H1 (cell line): ENCODE measurements around the gene SLC25A53. TPM values are rescaled to one million over a fixed set of nuclear protein-coding genes. Genes with fewer than 3 reads are reported as not detected.

Experiments used
- CTCF ChIA-PET: fragments of 300-600 bp; sonication (Branson Sonifier 250); formaldehyde crosslinking; loops from one replicate; lab custom pipeline; 2021; ENCODE audit not compliant: partially characterized antibody; lab: Charles Lee
- POLR2A ChIA-PET: fragments of 300-600 bp; sonication (Branson Sonifier 250); formaldehyde crosslinking; loops from one replicate; lab custom pipeline; 2021; ENCODE audit warnings: inconsistent platforms; ENCODE audit not compliant: partially characterized antibody; lab: Charles Lee
- DNase-seq, 2 experiments: peaks; one replicate each; pipeline versions ENCODE4 v3.0.0 to v3.0.0-alpha.2; 2010 to 2022; ENCODE audit warnings: low spot score in 2 of 2, low read depth in 1 of 2, mixed read lengths in 1 of 2
- FAIRE-seq: peaks from 2 replicates; lab custom pipeline; 2011; peaks lifted over from hg19 to GRCh38; lab: Jason Lieb, UNC
- H2AFZ ChIP-seq: 2 replicates; pipeline ENCODE4 v1.8.1; 2012; ENCODE audit warnings: low read length, inconsistent platforms
- H2AK5ac ChIP-seq: 2 replicates; pipeline ENCODE4 v1.6.1; 2013; ENCODE audit warnings: low read depth, low read length
- H2BK120ac ChIP-seq: replicated peaks from 2 replicates; pipeline ENCODE3; 2013; ENCODE audit warnings: low read depth, low read length, inconsistent platforms
- H2BK12ac ChIP-seq: 2 replicates; pipeline ENCODE4 v1.6.1; 2013; ENCODE audit warnings: low read depth, low read length
- H2BK15ac ChIP-seq: 2 replicates; pipeline ENCODE4 v1.6.1; 2013; ENCODE audit warnings: low read length
- H2BK20ac ChIP-seq: 2 replicates; pipeline ENCODE4 v1.6.1; 2013; ENCODE audit warnings: low read length
- H2BK5ac ChIP-seq: 2 replicates; pipeline ENCODE4 v1.6.1; 2013; ENCODE audit warnings: low read depth, low read length
- H3K14ac ChIP-seq: 2 replicates; pipeline ENCODE4 v1.6.1; 2013; ENCODE audit warnings: inconsistent platforms; ENCODE audit not compliant: insufficient read length
- H3K18ac ChIP-seq: 2 replicates; pipeline ENCODE4 v1.6.1; 2013; ENCODE audit warnings: low read length; ENCODE audit errors: extremely low read depth
- H3K23ac ChIP-seq: 2 replicates; pipeline ENCODE4 v1.6.1; 2013; ENCODE audit warnings: inconsistent platforms; ENCODE audit not compliant: insufficient read length
- H3K23me2 ChIP-seq: 2 replicates; pipeline ENCODE4 v1.6.1; 2013; ENCODE audit warnings: low read depth, low read length
- H3K27ac ChIP-seq: 2 replicates; pipeline ENCODE4 v1.6.1; 2011; ENCODE audit warnings: low read depth, low read length, inconsistent platforms
- H3K27me3 ChIP-seq, 4 experiments: replicated peaks in 1 of 4; 1 replicate in 1 of 4; 2 replicates in 3 of 4; pipeline versions ENCODE4 v1.6.1 to v1.8.1; 2011 to 2013; ENCODE audit warnings: low read length in 3 of 4, mild to moderate bottlenecking in 3 of 4, inconsistent platforms in 2 of 4, mixed read lengths in 2 of 4, moderate library complexity in 1 of 4; ENCODE audit not compliant: control insufficient read depth in 3 of 4, insufficient read depth in 3 of 4; ENCODE audit errors: extremely low read depth in 1 of 4
- H3K36me3 ChIP-seq, 4 experiments: 2 replicates each; pipeline versions ENCODE4 v1.6.1 to v1.8.1; 2011 to 2013; ENCODE audit warnings: mild to moderate bottlenecking in 4 of 4, low read length in 3 of 4, moderate library complexity in 2 of 4, control low read depth in 1 of 4, inconsistent platforms in 1 of 4; ENCODE audit not compliant: insufficient read depth in 4 of 4, control insufficient read depth in 2 of 4
- H3K4ac ChIP-seq: replicated peaks from 2 replicates; pipeline ENCODE3; 2013; ENCODE audit warnings: low read length, low read depth, mixed read lengths, inconsistent platforms; ENCODE audit not compliant: insufficient read length
- H3K4me1 ChIP-seq, 4 experiments: replicated peaks in 1 of 4; 1 replicate in 1 of 4; 2 replicates in 3 of 4; pipeline versions ENCODE4 v1.6.1 to v1.8.1; 2011 to 2013; ENCODE audit warnings: low read length in 3 of 4, inconsistent platforms in 2 of 4, mixed read lengths in 1 of 4; ENCODE audit not compliant: insufficient read depth in 4 of 4, control insufficient read depth in 3 of 4
- H3K4me2 ChIP-seq, 2 experiments: 2 replicates each; pipeline versions ENCODE4 v1.6.1 to v1.8.1; 2011 to 2013; ENCODE audit warnings: low read depth in 2 of 2, low read length in 2 of 2, control low read depth in 1 of 2, inconsistent platforms in 1 of 2, mild to moderate bottlenecking in 1 of 2; ENCODE audit not compliant: insufficient read depth in 1 of 2
- H3K4me3 ChIP-seq, 4 experiments: fragments of 200-600, 300-600 bp in 1 of 4; sonication (generic), shearing (Covaris generic), sonication (Bioruptor Twin) in 1 of 4; 2 replicates each; pipeline versions ENCODE4 v1.5.1 to v1.8.1; 2011 to 2016; ENCODE audit warnings: low read length in 4 of 4, low read depth in 3 of 4, control low read depth in 2 of 4, inconsistent platforms in 2 of 4, mild to moderate bottlenecking in 2 of 4, mixed read lengths in 1 of 4, moderate library complexity in 1 of 4; ENCODE audit not compliant: insufficient read depth in 2 of 4; ENCODE audit errors: extremely low read depth in 1 of 4
- H3K56ac ChIP-seq: replicated peaks from 2 replicates; pipeline ENCODE3; 2013; ENCODE audit warnings: low read depth, mild to moderate bottlenecking, mixed read lengths, low read length, inconsistent platforms; ENCODE audit not compliant: insufficient read length
- H3K79me1 ChIP-seq: 2 replicates; pipeline ENCODE4 v1.6.1; 2013; ENCODE audit warnings: low read depth, low read length, control low read depth
- H3K79me2 ChIP-seq, 2 experiments: 2 replicates each; pipeline versions ENCODE4 v1.6.1 to v1.8.1; 2012 to 2013; ENCODE audit warnings: low read length in 2 of 2, mild to moderate bottlenecking in 2 of 2, inconsistent platforms in 1 of 2; ENCODE audit not compliant: insufficient read depth in 2 of 2, control insufficient read depth in 1 of 2
- H3K9ac ChIP-seq, 4 experiments: replicated peaks in 1 of 4; 1 replicate in 1 of 4; 2 replicates in 3 of 4; pipeline versions ENCODE4 v1.6.1 to v1.8.1; 2011 to 2013; ENCODE audit warnings: low read depth in 3 of 4, low read length in 3 of 4, control low read depth in 2 of 4, mild to moderate bottlenecking in 2 of 4, moderate library complexity in 2 of 4, inconsistent platforms in 1 of 4; ENCODE audit errors: extremely low read depth in 1 of 4
- H3K9me3 ChIP-seq, 2 experiments: 2 replicates each; pipeline versions ENCODE4 v1.6.1 to v1.8.1; 2012 to 2013; ENCODE audit warnings: mild to moderate bottlenecking in 2 of 2, moderate library complexity in 2 of 2, control low read depth in 1 of 2, inconsistent platforms in 1 of 2, low read depth in 1 of 2, low read length in 1 of 2, mixed read lengths in 1 of 2; ENCODE audit not compliant: insufficient read depth in 2 of 2
- H4K20me1 ChIP-seq, 2 experiments: replicated peaks in 1 of 2; 2 replicates each; pipeline versions ENCODE3 to v1.8.1; 2011 to 2013; ENCODE audit warnings: inconsistent platforms in 2 of 2, low read length in 2 of 2, mild to moderate bottlenecking in 1 of 2; ENCODE audit not compliant: insufficient read depth in 2 of 2, control insufficient read depth in 1 of 2
- H4K5ac ChIP-seq: 2 replicates; pipeline ENCODE4 v1.6.1; 2013; ENCODE audit warnings: low read length, low read depth, mixed read lengths, inconsistent platforms; ENCODE audit not compliant: insufficient read length
- H4K8ac ChIP-seq: 2 replicates; pipeline ENCODE4 v1.8.0; 2013; ENCODE audit warnings: mild to moderate bottlenecking, moderate library complexity, low read length, inconsistent platforms; ENCODE audit not compliant: insufficient read depth; ENCODE audit errors: extremely low read depth
- H4K91ac ChIP-seq: replicated peaks from 2 replicates; pipeline ENCODE3; 2013; ENCODE audit warnings: low read length, mixed read lengths, inconsistent platforms; ENCODE audit not compliant: insufficient read length
- ASH2L ChIP-seq: fragments of 200-600, 300-600 bp; sonication (generic); IDR thresholded peaks from one replicate; pipeline ENCODE4 v1.7.1; 2017; ENCODE audit warnings: low read length
- BACH1 ChIP-seq: IDR thresholded peaks from 2 replicates; pipeline ENCODE4 v1.6.1; 2012; ENCODE audit warnings: low read length, improper control_type of control experiment
- EGR1 ChIP-seq: IDR thresholded peaks from 2 replicates; pipeline ENCODE4 v1.6.1; 2011; ENCODE audit warnings: low read depth, low read length, borderline replicate concordance
- RFX5 ChIP-seq: IDR thresholded peaks from 2 replicates; pipeline ENCODE4 v1.6.1; 2011; ENCODE audit warnings: low read depth, low read length, improper control_type of control experiment, borderline replicate concordance
- RNF2 ChIP-seq: fragments of 200-900, 300-1000 bp; sonication (generic); IDR thresholded peaks from 2 replicates; pipeline ENCODE4 v1.7.1; 2016; ENCODE audit warnings: borderline replicate concordance, low read depth, mild to moderate bottlenecking, antibody characterized with exemption, low read length; ENCODE audit not compliant: poor library complexity, severe bottlenecking; ENCODE audit errors: missing control alignments
- WGBS, 2 experiments: shearing (Covaris generic) in 1 of 2; methylation state at CpG; one replicate each; pipeline versions ENCODE4 v1.1.6 to v1.1.7; 2013 to 2015; ENCODE audit warnings: low lambda C conversion rate in 2 of 2, mixed read lengths in 2 of 2, inconsistent platforms in 1 of 2, low coverage in 1 of 2, missing lambda C conversion rate in 1 of 2; ENCODE audit not compliant: insufficient replicate concordance in 2 of 2, insufficient coverage in 1 of 2, insufficient read length in 1 of 2; ENCODE audit errors: extremely low coverage in 1 of 2, missing lambda C conversion rate in 1 of 2; 5-methylcytosine and 5-hydroxymethylcytosine counted together
- polyA plus RNA-seq, 7 experiments: library from polyadenylated mRNA; depleted of rRNA in 3 of 7; stranded (reverse) in 5 of 7; unstranded in 2 of 7; fragments of >200 nt in 5 of 7; fragments of 200-250 nt in 2 of 7; gene quantifications; 1 replicate in 5 of 7; 2 replicates in 1 of 7; 4 replicates in 1 of 7; pipeline versions ENCODE4 v1.2.1 to v1.2.3, GENCODE V29; 2011 to 2013; ENCODE audit warnings: missing spikeins in 2 of 7, mixed read lengths in 2 of 7
- total RNA-seq: library from RNA; stranded (reverse); fragmentation: NEBNext Ultra II Directional; extraction: Animal tissue kit (Norgen Biotek cat#: 25700); gene quantifications from 2 replicates; pipeline ENCODE4 v1.2.1, GENCODE V29; 2021
- TF ChIP-seq, protein P1 (sequence below): IDR thresholded peaks from 2 replicates; pipeline ENCODE4 v1.6.1; 2011; ENCODE audit warnings: low read length, improper control_type of control experiment
- TF ChIP-seq, protein P2 (sequence below): IDR thresholded peaks from 2 replicates; pipeline ENCODE4 v1.6.1; 2012; ENCODE audit warnings: inconsistent platforms

SLC25A53 gene
- total and polyA plus RNA-seq, 2 of the 8 experiments (the other 6 are each of a cell fraction or from before 2014, with no cell fraction given), result 2.4 to 4.2 TPM

DNA sequence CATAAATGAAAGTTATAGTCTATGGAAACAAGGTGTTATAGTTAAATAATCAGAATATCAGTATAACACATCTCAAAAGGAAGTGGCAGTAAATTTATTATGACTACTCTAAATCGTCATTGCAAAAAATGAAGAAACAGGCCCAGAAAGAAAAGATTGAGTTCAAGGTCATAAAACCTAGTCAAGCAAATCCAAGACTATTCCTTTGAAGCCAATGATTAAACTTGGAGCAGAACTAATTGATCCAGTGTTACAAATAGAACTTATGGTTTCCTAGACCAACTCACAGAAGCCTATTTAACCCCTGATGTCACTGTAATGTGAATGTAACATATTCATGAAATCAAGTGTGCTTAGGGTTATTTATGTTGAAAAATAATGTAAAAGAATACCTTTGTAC, 11.3 kb upstream of the SLC25A53 start:
- no peak overlapping the region for H3K56ac ChIP-seq
- ChIA-PET CTCF (no interaction called here), POLR2A (no interaction called here)
- peak overlapping the region in 1 of 4 experiments; percentile 87; a peak in 2 of 8 replicates for H3K4me3 ChIP-seq
- WGBS, 2 experiments, result 80% methylated on average over 1 of the region's 1 CpG; no CpG with 5 or more reads in 1 of the 2 experiments
- no peak overlapping the region for H2BK5ac ChIP-seq
- H4K91ac ChIP-seq, result no peak overlapping the region
- no peak overlapping the region for H3K9ac ChIP-seq
- H3K36me3 ChIP-seq, result no peaks in the 10 kb centered on the region
- H4K20me1 ChIP-seq, result no peaks in the 10 kb centered on the region
- H2AFZ ChIP-seq, result no peak overlapping the region
- no peak overlapping the region for H3K27ac ChIP-seq
- no peaks in the 10 kb centered on the region for H3K27me3 ChIP-seq
- H3K4ac ChIP-seq, result no peak overlapping the region
- TF ChIP-seq RNF2 (no peak), BACH1 (no peak), RFX5 (no peak), EGR1 (no peak), ASH2L (no peak)
- TF ChIP-seq, protein P1, sequence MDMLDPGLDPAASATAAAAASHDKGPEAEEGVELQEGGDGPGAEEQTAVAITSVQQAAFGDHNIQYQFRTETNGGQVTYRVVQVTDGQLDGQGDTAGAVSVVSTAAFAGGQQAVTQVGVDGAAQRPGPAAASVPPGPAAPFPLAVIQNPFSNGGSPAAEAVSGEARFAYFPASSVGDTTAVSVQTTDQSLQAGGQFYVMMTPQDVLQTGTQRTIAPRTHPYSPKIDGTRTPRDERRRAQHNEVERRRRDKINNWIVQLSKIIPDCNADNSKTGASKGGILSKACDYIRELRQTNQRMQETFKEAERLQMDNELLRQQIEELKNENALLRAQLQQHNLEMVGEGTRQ, result no peak
- TF ChIP-seq, protein P2, sequence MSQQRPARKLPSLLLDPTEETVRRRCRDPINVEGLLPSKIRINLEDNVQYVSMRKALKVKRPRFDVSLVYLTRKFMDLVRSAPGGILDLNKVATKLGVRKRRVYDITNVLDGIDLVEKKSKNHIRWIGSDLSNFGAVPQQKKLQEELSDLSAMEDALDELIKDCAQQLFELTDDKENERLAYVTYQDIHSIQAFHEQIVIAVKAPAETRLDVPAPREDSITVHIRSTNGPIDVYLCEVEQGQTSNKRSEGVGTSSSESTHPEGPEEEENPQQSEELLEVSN, result no peak
- no peak overlapping the region for H4K5ac ChIP-seq
- H2BK15ac ChIP-seq, result no peak overlapping the region
- no peak overlapping the region for H3K18ac ChIP-seq
- no peak overlapping the region for H3K14ac ChIP-seq
- no peak overlapping the region for H2AK5ac ChIP-seq
- no peaks in the 10 kb centered on the region for H3K4me1 ChIP-seq
- H3K4me2 ChIP-seq, result peak overlapping the region in 1 of 2 experiments; percentile 94; a peak in 1 of 4 replicates
- DNase-seq (no peak), FAIRE-seq (no peak)
- peaks cover 4% of the 10 kb centered on the region; the same call in 1 of the 2 replicates for H3K23me2 ChIP-seq
- no peak overlapping the region for H2BK12ac ChIP-seq
- no peak overlapping the region for H2BK20ac ChIP-seq
- peaks cover 0 to 20% of the 10 kb centered on the region in 2 experiments; a peak in 2 of 4 replicates for H3K79me2 ChIP-seq
- no peak overlapping the region for H3K23ac ChIP-seq
- H2BK120ac ChIP-seq, result no peak overlapping the region
- no peak overlapping the region for H4K8ac ChIP-seq
- H3K79me1 ChIP-seq, result no peaks in the 10 kb centered on the region
- H3K9me3 ChIP-seq, result no peaks in the 10 kb centered on the region
